ENCODE data around the gene CA12. TPM values are rescaled to one million over a fixed set of nuclear protein-coding genes. Genes with fewer than 3 reads are reported as not detected.
"Not testable (repeated sequence)": the region's sequence is repeated elsewhere in the genome, so short reads cannot be mapped to it uniquely, and the experiment has no call there.

The CA12 gene
- total RNA-seq, 1 donor from 2014 or later, result 5.5 TPM

GRCh38 chr15:63360170-63360569 lies 21.5 kb downstream of the CA12 start:
- DNase-seq (ENCODE audit: extremely low read depth, low read depth, low spot score), result no peak

- no peak for DNase-seq (ENCODE audit: extremely low read depth, low read depth, low spot score)
Measured at GRCh38 chr15:63358241-63359029, 23.2 kb downstream of the CA12 start.

GRCh38 chr15:63357731-63358130 lies 23.9 kb downstream of the CA12 start:
- DNase-seq (ENCODE audit: extremely low read depth, low read depth, low spot score), result no peak

- DNase-seq (ENCODE audit: extremely low read depth, low read depth, low spot score), result no peak
Measured at GRCh38 chr15:63357061-63357460, 24.6 kb downstream of the CA12 start.

- no peak for DNase-seq (ENCODE audit: extremely low read depth, low read depth, low spot score)
Measured at GRCh38 chr15:63354821-63355650, 26.6 kb downstream of the CA12 start.

GRCh38 chr15:63353887-63354286 lies 27.8 kb downstream of the CA12 start:
- DNase-seq (ENCODE audit: extremely low read depth, low read depth, low spot score), result no peak

- no peak for DNase-seq (ENCODE audit: extremely low read depth, low read depth, low spot score)
Measured at GRCh38 chr15:63353261-63353660, 28.4 kb downstream of the CA12 start.

- no peak for DNase-seq (ENCODE audit: extremely low read depth, low read depth, low spot score)
Measured at GRCh38 chr15:63352808-63353207, 28.8 kb downstream of the CA12 start.

GRCh38 chr15:63351170-63351569 lies 30.5 kb downstream of the CA12 start:
- DNase-seq (ENCODE audit: extremely low read depth, low read depth, low spot score), result no peak

- DNase-seq (ENCODE audit: extremely low read depth, low read depth, low spot score), result no peak
Measured at GRCh38 chr15:63350178-63350621, 31.4 kb downstream of the CA12 start.

- no peak for DNase-seq (ENCODE audit: extremely low read depth, low read depth, low spot score)
Measured at GRCh38 chr15:63349621-63350020, 32.0 kb downstream of the CA12 start.

- no peak for DNase-seq (ENCODE audit: extremely low read depth, low read depth, low spot score)
Measured at GRCh38 chr15:63349156-63349555, 32.5 kb downstream of the CA12 start.

GRCh38 chr15:63348392-63348791 lies 33.3 kb downstream of the CA12 start:
- no peak for DNase-seq (ENCODE audit: extremely low read depth, low read depth, low spot score)

- DNase-seq (ENCODE audit: extremely low read depth, low read depth, low spot score), result no peak
Measured at GRCh38 chr15:63347074-63347857, 34.4 kb downstream of the CA12 start.

- no peak for DNase-seq (ENCODE audit: extremely low read depth, low read depth, low spot score)
Measured at GRCh38 chr15:63345391-63345752, 36.3 kb downstream of the CA12 start.

- DNase-seq (ENCODE audit: extremely low read depth, low read depth, low spot score), result no peak
Measured at GRCh38 chr15:63344731-63345390, 36.8 kb downstream of the CA12 start.

GRCh38 chr15:63342996-63343562 lies 38.6 kb downstream of the CA12 start:
- DNase-seq (ENCODE audit: extremely low read depth, low read depth, low spot score), result not testable (repeated sequence)

GRCh38 chr15:63341898-63342297 lies 39.7 kb downstream of the CA12 start:
- no peak for DNase-seq (ENCODE audit: extremely low read depth, low read depth, low spot score)

GRCh38 chr15:63340878-63341277 lies 40.8 kb downstream of the CA12 start:
- DNase-seq (ENCODE audit: extremely low read depth, low read depth, low spot score), result no peak

- no peak for DNase-seq (ENCODE audit: extremely low read depth, low read depth, low spot score)
Measured at GRCh38 chr15:63340353-63340752, 41.3 kb downstream of the CA12 start.
